Measurements from ENCODE around the gene ENDOV.

ENDOV gene

DNA sequence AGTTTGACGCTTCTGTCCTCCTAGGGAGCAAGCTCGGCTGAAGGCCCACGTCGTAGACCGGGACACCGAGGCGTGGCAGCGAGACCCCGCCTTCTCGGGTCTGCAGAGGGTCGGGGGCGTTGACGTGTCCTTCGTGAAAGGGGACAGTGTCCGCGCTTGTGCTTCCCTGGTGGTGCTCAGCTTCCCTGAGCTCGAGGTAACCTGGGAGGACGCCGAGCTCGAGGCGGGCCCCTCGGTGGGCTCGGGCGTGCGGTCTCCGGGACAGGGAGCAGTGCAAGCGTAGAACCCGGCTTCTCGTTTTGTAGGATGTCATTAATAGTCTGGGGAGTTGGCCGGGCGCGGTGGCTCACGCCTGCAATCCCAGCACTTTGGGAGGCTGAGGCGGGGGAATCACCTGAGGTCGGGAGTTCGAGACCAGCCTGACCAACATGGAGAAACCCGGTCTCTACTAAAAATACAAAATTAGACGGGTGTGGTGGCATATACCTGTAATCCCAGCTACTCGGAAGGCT is 715 bp downstream of the ENDOV start:
- DNase-seq (ENCODE audit: low read depth in 2 of 2) = no peak

DNA sequence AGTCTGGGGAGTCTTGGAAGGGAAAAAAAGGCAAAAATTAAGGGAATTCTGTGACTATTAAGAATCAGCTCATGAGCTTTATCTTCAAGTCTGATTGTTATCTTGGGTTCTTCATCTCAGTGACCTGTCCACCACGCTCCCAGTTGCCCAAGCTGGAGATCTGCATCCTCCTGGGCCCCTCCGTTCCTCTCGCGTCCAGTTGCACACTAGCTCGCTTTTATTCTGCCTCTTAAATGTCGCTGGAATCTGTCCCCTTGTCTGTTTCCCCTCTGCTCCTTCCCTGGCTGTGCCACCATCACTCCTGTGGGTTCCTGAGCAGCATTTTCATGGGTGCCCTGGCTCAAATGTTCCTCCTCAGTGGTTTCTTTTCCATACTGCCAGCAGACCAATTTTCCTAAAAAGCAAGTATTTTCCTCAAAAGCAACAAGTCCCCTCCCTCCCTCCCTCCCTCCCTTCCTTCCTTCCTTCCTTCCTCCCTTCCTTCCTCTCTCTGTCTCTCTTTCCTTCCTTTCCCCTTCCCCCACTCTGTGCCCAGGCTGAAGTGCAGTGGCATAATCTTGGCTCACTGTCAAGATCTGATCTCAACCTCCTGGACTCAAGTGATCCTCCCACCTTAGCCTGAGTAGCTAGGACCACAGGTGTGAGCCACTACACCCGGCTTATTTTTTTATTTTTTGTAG is 1.4 kb downstream of the ENDOV start:
- no peak for DNase-seq (ENCODE audit: low read depth in 2 of 2)

DNA sequence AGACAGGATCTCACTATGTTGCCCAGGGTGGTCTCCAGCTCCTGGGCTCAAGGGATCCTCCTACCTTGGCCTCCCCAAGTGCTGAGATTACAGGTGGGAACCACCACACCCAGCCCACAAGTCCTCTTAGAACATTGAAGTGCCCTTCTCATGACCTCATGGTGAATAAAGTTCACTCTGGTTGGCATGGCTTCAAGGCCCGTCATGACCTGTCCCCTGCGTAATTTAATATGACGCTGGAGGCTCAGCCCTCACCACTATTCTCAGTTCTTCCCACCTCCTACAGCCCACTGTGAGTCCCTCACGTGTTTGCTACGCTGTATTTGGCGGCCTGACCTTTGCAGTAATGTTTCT is 1.9 kb downstream of the ENDOV start:
- DNase-seq (ENCODE audit: low read depth in 2 of 2) = no peak

DNA sequence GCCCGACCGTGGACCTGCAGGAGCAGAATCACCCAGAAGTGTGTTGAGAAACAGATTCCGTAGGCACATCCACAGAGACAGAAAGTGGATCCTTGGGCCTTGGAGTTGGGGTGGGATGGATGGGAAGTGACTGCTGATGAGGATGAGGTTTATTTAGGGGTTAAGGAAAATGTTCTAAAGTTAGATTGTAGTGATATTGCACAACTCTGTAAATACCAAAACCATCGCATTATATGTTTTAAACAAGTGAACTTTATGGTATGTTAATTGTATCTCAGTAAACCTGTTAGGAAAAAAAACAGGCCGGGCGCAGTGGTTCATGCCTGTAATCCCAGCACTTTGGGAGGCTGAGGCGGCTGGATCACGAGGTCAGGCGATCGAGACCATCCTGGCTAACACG is 3.6 kb downstream of the ENDOV start:
- DNase-seq (ENCODE audit: low read depth in 2 of 2) = no peak

DNA sequence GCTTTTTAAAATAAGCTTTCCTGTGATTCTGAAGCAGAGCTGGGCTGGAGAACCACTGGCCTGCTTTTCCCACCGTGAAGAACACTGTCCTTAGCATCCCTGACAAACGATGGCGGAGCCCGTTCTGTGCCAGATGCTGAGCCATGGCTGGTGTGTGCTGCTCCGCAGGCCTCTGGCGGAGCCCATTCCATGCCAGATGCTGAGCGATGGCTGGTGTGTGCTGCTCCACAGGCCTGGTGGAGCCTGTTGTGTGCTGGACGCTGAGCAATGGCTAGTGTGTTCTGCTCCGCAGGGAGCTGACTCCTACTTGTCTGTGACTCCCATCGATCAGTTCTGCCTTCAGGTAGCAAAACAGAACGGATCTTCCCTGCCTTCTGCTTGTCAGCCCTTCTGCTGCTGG is 4.3 kb downstream of the ENDOV start:
- no peak for DNase-seq (ENCODE audit: low read depth in 2 of 2)

DNA sequence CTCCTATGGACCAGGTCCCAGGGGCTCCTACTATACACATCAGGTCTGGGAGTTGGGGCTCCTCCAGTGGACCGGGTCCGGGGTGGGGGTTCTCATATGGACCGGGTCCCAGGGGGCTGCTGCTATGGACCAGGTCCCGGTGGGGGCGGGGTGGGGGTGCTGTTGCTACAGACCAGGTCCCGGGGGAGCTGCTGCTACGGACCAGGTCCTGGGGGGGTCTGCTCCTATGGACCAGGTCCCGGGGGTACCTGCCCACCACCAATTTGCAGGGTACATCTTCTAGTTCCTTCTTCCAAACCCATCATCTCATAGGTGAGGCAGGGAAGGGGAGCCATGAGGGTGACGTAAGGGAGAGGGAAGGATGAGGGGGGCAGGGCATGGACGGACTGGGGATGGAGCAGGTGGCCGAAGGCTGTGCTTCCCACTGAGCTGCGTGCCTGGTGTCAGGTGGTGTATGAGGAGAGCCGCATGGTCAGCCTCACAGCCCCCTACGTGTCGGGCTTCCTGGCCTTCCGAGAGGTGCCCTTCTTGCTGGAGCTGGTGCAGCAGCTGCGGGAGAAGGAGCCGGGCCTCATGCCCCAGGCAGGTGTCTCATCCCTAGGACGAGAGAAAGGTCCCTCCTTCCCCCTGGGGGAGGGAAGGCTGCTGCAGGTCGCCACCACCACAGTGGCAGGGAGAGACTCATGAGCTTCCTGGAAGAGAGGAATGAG is 6.6 kb downstream of the ENDOV start:
- no peak for DNase-seq (ENCODE audit: low read depth in 2 of 2)

DNA sequence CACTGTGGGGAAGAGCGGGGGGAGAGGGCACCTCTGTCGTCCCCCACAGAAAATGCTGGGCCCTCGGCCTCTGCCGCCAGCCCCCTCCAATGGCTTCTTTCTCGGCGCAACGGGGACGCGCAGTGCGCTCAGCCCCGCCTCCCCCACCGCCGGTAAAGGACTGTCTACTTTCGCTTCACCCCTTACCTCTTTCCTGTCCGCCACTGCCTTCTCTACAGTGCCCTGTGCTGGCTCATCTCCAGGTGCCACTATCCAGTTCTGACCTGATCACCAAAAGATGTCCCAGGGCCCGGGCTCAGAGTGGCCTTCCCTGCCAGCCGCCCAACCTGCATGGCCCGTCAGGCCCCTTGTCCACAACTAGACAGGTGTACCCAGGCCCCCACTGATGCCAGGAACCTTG is 7.3 kb downstream of the ENDOV start:
- no peak for DNase-seq (ENCODE audit: low read depth in 2 of 2)

DNA sequence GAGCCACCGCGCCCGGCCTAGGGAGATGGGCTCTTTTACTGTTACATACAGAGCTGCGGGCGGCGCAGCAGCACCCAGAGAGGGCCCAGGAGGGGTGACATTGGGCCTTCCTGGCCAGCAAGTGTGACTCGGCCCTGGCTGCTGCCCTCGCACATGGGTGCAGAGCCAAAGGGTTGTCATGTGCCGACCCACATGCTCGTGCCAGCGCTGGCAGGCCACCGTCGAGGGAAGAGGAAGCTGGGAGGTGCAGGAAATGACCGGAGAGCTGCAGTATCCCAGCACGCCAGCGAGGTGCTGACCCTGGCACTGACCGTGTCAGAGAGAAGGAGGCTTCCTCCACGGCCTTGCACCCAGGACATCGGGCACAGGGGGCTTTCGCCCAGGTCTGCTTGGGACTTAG is 8.0 kb downstream of the ENDOV start:
- DNase-seq (ENCODE audit: low read depth in 2 of 2) = no peak

DNA sequence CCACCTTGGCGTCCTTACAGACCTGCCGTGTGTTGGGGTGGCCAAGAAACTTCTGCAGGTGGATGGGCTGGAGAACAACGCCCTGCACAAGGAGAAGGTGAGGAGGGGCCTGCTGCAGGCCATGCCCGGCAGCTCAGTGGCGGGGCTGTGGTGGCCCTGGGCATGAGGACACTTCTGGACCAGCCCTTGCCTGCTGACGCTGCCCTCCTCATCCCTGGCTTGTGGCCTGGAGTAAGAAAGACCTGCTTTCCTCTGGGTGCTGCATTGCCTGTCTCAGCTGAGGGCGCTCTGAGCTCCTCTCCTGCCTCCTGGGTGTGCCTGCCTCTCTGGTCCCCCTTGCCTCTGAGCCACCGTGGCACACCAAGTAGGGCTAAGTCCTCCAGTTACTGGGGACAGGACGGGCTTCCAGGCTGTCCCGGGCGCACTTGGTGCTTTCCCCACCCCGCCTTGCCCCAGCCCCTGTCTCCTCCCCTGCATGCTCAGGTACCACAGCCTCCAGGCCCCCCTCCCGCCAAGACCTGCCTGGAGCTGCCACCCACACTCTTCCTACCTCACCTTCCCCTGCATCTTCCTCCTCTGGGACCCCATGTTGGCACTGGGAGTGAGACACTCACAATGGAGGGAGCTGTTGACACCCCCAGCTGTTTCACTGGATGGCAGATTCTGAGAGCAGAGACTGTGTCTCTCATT is 8.7 kb downstream of the ENDOV start:
- DNase-seq (ENCODE audit: low read depth in 2 of 2) = no peak

DNA sequence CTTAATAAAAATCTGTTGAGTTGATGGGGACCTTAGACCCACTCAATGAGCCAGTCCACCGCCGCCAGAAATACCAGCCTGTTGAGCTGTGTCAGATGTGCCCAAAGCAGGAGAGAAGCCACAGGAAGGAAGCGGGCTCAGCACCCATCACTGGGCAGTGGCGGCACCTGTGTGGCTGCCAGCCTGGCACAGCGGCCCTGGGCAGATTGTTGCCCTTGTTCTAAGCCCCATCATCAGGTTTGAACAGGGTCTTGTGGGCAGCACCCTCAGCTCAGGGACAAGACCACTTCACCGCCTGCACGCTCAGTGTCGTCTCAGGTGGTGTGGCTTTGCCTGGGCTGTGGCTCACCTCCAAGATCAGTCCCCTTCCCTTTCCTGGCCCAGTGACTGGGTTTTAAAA is 9.3 kb downstream of the ENDOV start:
- no peak for DNase-seq (ENCODE audit: low read depth in 2 of 2)

DNA sequence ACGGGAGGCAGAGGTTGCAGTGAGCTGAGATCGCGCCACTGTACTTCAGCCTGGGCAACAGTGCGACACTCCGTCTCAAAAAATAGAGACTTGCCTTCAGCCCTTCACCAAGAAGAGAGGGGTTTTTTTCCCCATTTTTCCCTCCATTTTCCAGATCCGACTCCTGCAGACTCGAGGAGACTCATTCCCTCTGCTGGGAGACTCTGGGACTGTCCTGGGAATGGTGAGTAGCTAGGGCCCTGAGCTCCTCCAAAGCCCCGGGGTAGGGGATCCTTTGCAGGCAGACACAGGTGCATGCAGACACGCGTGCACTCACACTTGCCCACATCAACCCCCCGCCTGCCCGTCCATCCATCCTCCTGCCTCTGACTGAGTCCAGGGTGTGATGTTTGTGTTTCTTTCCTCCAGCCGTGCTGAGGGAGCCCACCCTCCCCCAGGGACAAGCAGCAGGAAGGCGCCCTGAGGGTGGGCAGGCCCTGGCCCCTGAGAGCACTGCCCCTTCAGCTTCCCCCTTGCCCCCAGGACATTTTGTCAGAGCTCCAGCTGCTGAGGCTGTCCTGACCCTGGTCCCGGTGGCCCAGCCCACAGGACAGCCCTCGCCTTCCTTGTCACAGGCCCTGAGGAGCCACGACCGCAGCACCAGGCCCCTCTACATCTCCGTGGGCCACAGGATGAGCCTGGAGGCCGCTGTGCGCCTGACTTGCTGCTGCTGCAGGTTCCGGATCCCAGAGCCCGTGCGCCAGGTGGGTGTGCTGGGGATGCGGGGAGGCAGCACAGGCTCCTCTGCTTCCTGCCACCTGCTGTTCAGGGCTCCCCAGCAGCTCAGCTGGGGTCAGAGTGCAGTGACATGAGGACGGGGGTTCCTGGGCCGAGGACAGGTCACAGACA is 10.2 kb downstream of the ENDOV start:
- DNase-seq (ENCODE audit: low read depth in 2 of 2) = no peak

DNA sequence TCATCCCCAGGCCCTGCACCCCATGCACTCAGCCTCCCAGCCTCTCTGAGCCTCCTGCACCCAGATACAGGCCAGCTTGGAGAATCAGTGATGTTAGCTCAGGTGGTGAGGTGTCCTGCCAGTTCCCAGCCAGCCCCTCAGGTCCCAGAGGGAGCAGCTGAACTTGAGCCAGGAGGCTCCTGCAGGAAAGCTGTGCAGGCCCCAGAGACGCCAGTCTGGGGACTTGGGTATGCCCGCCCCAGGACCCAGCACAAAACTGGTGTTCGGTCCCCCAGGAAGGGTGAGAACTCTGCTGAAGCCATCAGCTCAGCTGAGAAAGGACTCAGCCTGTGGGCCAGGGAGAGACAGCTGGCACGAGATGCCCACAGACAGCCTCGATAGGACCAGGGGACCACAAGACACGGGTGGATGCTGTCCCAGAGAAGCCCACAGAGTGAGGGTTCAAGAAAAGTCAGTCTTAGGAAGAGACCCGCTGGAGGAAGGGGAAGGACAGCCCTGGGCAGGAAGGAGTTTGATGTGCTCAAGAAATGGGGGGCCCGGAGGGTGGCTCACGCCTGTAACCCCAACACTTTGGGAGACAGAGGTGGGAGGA is 11.0 kb downstream of the ENDOV start:
- DNase-seq (ENCODE audit: low read depth in 2 of 2) = no peak

DNA sequence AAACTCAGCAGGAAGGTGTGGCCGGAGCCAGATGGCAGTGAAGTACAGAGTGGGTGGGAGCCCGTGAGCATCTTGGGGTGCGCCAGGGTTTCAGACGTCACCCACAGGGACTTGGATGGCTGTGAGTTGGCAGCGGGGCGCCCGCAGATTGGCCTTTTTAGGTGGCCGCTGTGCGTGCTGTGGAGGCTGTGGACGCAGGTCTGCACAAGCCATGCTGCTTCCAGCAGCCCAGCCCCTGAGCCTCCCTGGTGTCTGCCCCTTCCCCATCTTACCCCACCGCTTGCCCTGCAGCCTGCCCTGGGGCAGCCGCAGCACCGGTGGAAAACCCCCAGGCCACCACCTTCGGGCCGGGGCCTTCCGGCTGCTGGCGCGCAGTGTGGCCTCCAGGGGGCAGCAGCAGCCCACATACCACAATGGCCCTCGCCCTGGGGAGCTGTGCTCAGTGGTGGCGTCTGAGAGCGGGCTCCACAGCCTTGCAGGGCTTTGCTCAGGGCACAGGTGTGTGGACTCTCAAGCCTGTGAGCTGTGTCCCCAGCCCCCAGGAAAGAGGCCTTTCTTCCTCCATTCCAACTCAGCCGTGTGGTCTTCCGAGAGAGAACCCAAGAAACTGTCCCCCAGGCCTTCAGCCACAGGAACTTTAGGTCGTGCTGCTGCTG is 11.8 kb downstream of the ENDOV start:
- DNase-seq (ENCODE audit: low read depth in 2 of 2) = peak; percentile 77 to 78

DNA sequence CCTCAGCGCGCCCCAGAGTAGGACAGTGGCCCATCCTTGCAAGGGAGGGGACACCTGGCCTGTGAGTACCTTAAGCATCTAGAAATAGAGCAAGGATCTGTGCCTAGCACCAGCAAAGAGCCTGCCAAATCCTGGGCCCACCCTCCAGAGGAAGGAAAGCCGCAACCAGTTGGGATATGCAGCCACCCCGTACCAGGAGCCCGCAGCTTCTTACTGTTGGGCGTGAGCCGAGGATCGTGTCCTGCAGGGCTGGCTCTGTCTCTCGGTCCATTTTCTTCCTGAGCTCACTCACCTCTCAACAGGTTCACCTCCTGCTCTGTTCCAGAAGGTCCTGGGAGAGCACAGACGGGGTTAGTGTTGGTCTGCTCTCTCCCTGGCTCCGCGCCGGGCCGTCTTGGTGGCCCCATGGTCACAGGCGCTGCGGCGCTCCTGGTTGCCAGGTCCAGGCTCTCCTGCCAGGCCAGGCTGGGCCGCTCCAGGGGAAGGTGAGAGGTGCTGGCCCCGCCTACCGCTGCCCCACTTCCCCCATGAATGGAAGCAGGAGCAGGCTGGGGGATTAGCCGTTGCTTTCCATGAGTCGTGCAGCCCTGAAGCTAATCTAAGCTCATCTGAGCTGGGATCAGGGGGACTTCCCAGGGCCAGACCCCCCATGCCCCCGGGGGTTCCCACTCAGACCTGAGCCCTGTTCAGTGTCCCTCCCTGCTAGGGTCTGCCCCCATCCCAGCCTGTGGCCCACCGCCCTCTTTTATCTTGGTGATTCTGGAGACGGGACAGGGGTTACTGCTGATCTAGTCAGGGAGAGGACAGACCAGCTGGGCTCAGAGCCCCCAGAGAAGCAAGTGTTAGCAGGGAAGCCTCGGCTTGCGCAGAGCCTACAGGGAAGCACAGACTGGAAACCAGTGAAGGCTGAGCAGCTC is 12.7 kb downstream of the ENDOV start:
- no peak for DNase-seq (ENCODE audit: low read depth in 2 of 2)

DNA sequence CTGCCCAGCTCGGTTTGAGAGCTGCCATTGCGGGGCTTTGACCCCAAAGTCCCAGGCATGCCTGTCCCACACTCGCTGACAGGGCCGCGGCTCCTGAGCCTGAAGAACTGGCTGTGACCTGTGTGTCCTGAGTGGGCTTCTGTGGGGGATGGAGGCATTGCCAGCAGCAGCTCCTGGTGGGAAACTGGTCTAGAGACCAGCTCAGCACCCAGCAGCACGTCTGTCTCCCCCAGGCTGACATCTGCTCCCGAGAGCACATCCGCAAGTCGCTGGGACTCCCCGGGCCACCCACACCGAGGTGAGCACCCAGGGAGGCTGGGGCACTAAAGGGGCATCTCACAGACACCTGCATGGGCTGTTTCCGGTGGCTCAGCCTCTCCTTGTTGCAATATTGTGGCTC is 13.4 kb downstream of the ENDOV start:
- no peak for DNase-seq (ENCODE audit: low read depth in 2 of 2)

DNA sequence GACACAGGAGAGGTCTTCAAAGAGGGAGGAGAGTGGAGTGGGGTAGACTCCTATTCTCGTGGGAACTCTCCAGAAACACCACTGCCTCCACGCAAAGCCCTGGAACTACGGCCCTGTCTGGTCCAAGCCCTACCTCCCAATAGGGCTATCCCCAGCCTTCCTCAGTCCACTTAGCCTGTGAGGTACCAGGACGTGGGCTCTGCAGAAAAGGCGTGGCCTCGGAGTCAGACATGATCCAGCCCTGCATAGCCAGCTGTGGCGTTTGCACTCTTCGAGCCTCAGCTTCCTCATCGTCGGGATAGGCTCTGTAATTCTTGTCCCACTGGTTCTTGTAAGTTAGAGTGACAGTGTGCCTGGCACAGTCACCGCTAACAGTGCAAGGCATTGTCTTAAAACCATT is 13.8 kb downstream of the ENDOV start:
- no peak for DNase-seq (ENCODE audit: low read depth in 2 of 2)

DNA sequence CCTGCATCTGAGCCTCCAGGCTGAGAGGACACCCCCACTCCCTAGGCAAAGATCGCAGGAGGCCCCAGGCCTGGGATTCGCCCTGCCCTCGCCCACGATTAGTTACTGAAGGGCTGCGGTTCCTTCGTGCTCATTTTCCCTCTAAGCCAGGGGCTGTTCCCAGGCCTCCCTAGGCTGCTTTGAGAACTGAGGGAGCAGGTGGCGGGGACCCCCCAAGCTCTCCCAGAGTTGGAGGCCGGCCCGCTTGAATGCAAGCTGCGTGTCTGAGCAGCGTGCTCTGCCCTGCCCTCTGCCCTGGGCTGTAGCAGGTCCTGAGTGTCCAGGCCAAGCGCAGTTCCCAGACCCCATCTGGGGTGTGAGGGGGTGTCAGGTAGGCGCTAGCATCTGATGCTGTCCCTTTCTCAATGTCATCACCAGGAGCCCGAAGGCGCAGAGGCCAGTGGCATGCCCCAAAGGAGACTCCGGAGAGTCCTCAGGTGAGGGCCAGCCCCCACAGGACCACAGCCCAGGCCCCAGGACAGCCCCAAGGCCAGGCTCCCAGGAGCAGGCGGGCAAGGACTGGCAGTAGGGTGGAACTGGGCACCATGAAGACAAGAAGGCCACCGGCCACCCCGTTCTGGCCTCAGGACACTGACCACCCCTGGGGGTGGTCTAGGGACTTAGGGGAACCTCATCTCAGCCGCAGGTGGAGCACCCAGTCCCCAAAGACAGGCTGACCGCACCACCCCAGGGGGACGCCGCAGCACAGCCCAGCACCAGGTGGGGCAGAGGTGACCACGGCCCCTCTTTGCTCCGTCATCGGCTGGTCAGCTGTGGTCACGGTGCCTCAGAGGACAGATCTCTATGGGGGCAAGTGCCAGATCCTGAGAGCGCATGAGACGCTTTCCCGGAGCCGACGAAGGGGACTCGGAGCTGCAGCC is 14.6 kb downstream of the ENDOV start:
- no peak for DNase-seq (ENCODE audit: low read depth in 2 of 2)

DNA sequence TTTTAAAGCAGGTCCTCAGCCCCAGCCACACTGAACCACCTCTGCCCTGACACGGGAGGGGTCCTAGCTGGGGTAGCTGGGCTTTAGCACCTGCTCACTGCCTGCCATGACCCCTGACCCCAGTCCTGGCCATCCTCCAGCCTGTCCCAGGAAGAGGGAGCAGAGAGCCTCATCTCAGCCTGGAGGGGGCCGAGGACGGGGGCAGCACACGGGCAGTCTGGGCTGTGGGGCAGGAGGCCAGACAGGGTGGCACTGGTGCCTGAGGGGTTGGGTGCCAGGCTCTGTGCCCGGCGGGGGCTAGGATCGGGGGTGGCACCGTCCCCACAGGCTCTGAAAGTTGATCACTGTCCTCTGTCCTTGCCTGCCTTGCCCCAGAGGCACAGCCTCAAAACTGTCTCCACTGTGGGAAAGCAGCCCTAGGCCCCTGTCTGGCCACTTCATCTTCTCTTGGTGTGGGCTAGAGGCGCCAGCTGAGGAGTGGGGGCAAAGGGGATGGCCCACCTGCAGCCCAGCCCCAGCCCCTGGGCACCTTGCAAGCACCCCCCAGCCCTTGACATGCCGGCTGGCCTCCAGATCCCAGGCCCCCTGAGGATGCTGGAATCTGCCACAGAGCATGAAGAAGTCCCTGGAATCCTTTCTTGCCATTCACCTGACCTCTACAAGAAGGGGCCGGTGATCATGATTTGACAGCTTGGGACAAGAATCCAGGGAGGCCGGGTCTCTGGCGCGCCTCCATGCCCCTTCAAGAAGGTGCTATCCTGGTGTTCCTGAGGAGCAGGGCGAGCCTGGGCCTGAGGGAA is 15.7 kb downstream of the ENDOV start:
- no peak for DNase-seq (ENCODE audit: low read depth in 2 of 2)
